HG02763 (cell line): ENCODE measurements around the gene EXOSC3.
A peak's percentile ranks its signal among the peaks of the same experiment; 100 is the strongest.
"Not testable (repeated sequence)": the region's sequence is repeated elsewhere in the genome, so short reads cannot be mapped to it uniquely, and the experiment has no call there.

Experiments used
- ATAC-seq: cut with Tn5 transposase; IDR thresholded peaks from one replicate; pipeline ENCODE4 v1.9.1; 2021; ENCODE audit warnings: mild to moderate bottlenecking, moderate library complexity; ENCODE audit not compliant: unreplicated experiment

Gene EXOSC3

GRCh38 chr9:37776328-37776727 lies 8.5 kb downstream of the EXOSC3 start:
- no peak for ATAC-seq

GRCh38 chr9:37775216-37775919 lies 9.5 kb downstream of the EXOSC3 start:
- ATAC-seq = no peak

- ATAC-seq = no peak
Observed at GRCh38 chr9:37769995-37770394, 14.9 kb downstream of the EXOSC3 start.

- ATAC-seq = no peak
Observed at GRCh38 chr9:37769306-37769705, 15.6 kb downstream of the EXOSC3 start.

- not testable (repeated sequence) for ATAC-seq
Observed at GRCh38 chr9:37765263-37765662, 19.6 kb downstream of the EXOSC3 start.

- no peak for ATAC-seq
Observed at GRCh38 chr9:37761511-37761910, 23.4 kb downstream of the EXOSC3 start.

GRCh38 chr9:37760416-37761161 lies 24.3 kb downstream of the EXOSC3 start:
- no peak for ATAC-seq

GRCh38 chr9:37758747-37759146 lies 26.1 kb downstream of the EXOSC3 start:
- ATAC-seq = no peak

- ATAC-seq = peak; percentile 90
Observed at GRCh38 chr9:37753489-37754190, 31.2 kb downstream of the EXOSC3 start, which contains the start of gene TRMT10B. Gene TRMT10B (plus strand): TSS chr9:37753805. CDS start chr9:37761932, 8,127 bp downstream.

GRCh38 chr9:37752642-37753488 lies 32.0 kb downstream of the EXOSC3 start:
- no peak for ATAC-seq

GRCh38 chr9:37752112-37752511 lies 32.8 kb downstream of the EXOSC3 start:
- not testable (repeated sequence) for ATAC-seq

GRCh38 chr9:37751704-37752103 lies 33.2 kb downstream of the EXOSC3 start:
- not testable (repeated sequence) for ATAC-seq

- no peak for ATAC-seq
Observed at GRCh38 chr9:37751186-37751585, 33.7 kb downstream of the EXOSC3 start.

- no peak for ATAC-seq
Observed at GRCh38 chr9:37749129-37749528, 35.7 kb downstream of the EXOSC3 start.

GRCh38 chr9:37747271-37747753 lies 37.6 kb downstream of the EXOSC3 start:
- no peak for ATAC-seq

GRCh38 chr9:37746448-37747270 lies 38.2 kb downstream of the EXOSC3 start:
- no peak for ATAC-seq

GRCh38 chr9:37745970-37746369 lies 38.9 kb downstream of the EXOSC3 start:
- no peak for ATAC-seq

- ATAC-seq = no peak
Observed at GRCh38 chr9:37740631-37741328, 44.1 kb downstream of the EXOSC3 start.

GRCh38 chr9:37740128-37740527 lies 44.7 kb downstream of the EXOSC3 start:
- no peak for ATAC-seq
